ENCODE measurements around the gene CGREF1. TPM values are rescaled to one million over a fixed set of nuclear protein-coding genes. Genes with fewer than 3 reads are reported as not detected.

CGREF1 gene
- total RNA-seq, 1 donor, result under 0.01 TPM

GRCh38 chr2:27109083-27109482 lies 9.8 kb downstream of the CGREF1 start:
- TF ChIP-seq CTCF (IDR thresholded peaks at IDR 0.05; ENCODE audit: insufficient read depth, low read depth, low read length), result no peak
- H3K4me3 ChIP-seq (ENCODE audit: low read depth, low read length), result no peak overlapping the region
- no peak for DNase-seq (ENCODE audit: low read depth)

GRCh38 chr2:27108221-27108620 lies 10.7 kb downstream of the CGREF1 start:
- H3K4me3 ChIP-seq (ENCODE audit: low read depth, low read length), result no peak overlapping the region
- no peak for TF ChIP-seq CTCF (IDR thresholded peaks at IDR 0.05; ENCODE audit: insufficient read depth, low read depth, low read length)
- DNase-seq (ENCODE audit: low read depth), result no peak

- no peak overlapping the region for H3K4me3 ChIP-seq (ENCODE audit: low read depth, low read length)
- no peak for DNase-seq (ENCODE audit: low read depth)
- no peak for TF ChIP-seq CTCF (IDR thresholded peaks at IDR 0.05; ENCODE audit: insufficient read depth, low read depth, low read length)
Observed at GRCh38 chr2:27105981-27106380, 12.9 kb downstream of the CGREF1 start.

- TF ChIP-seq CTCF (IDR thresholded peaks at IDR 0.05; ENCODE audit: insufficient read depth, low read depth, low read length), result no peak
- DNase-seq (ENCODE audit: low read depth), result no peak
- H3K4me3 ChIP-seq (ENCODE audit: low read depth, low read length), result no peak overlapping the region
Observed at GRCh38 chr2:27102329-27102728, 16.6 kb downstream of the CGREF1 start.

DNA sequence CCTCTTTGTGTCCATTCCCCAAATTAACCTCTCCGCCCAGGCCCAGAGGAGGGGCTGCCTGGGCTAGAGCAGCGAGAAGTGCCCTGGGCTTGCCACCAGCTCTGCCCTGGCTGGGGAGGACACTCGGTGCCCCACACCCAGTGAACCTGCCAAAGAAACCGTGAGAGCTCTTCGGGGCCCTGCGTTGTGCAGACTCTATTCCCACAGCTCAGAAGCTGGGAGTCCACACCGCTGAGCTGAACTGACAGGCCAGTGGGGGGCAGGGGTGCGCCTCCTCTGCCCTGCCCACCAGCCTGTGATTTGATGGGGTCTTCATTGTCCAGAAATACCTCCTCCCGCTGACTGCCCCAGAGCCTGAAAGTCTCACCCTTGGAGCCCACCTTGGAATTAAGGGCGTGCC lies 18.9 kb downstream of the CGREF1 start:
- TF ChIP-seq CTCF (IDR thresholded peaks at IDR 0.05; ENCODE audit: insufficient read depth, low read depth, low read length), result no peak
- no peak for DNase-seq (ENCODE audit: low read depth)
- H3K4me3 ChIP-seq (ENCODE audit: low read depth, low read length), result no peak overlapping the region

DNA sequence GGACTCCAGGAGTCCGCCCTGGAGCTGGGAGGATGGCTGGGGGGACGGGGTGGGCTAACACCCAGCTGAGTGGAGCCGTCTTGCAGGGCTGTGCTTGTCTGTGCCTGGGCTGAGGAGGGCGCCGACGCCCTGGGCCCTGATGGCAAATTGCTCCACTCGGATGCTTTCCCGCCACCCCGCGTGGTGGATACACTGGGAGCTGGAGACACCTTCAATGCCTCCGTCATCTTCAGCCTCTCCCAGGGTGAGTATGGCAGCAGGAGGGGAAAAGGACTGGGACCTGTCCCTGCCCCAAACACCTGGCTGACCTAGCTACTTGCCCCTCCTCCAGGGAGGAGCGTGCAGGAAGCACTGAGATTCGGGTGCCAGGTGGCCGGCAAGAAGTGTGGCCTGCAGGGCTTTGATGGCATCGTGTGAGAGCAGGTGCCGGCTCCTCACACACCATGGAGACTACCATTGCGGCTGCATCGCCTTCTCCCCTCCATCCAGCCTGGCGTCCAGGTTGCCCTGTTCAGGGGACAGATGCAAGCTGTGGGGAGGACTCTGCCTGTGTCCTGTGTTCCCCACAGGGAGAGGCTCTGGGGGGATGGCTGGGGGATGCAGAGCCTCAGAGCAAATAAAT lies 19.5 kb downstream of the CGREF1 start:
- no peak for TF ChIP-seq CTCF (IDR thresholded peaks at IDR 0.05; ENCODE audit: insufficient read depth, low read depth, low read length)
- no peak for DNase-seq (ENCODE audit: low read depth)
- H3K4me3 ChIP-seq (ENCODE audit: low read depth, low read length), result no peak overlapping the region

- no peak overlapping the region for H3K4me3 ChIP-seq (ENCODE audit: low read depth, low read length)
- TF ChIP-seq CTCF (IDR thresholded peaks at IDR 0.05; ENCODE audit: insufficient read depth, low read depth, low read length), result no peak
- DNase-seq (ENCODE audit: low read depth), result no peak
Observed at GRCh38 chr2:27097341-27097740, 21.6 kb downstream of the CGREF1 start.

Data from fibroblast of villous mesenchyme (primary cell).